SK-N-SH (cell line): ENCODE results near the gene TRUB2.

Experiments used
- RAD21 ChIP-seq: IDR thresholded peaks from 2 replicates; pipeline ENCODE4 v1.6.1; 2012; ENCODE audit warnings: mild to moderate bottlenecking, low read length
- TF ChIP-seq, protein P1 (sequence below): fragments of 200-600 bp; sonication (generic); IDR thresholded peaks from 2 replicates; pipeline ENCODE4 v1.6.1; 2017; ENCODE audit warnings: antibody characterized with exemption, mild to moderate bottlenecking, moderate library complexity
- TF ChIP-seq, protein P2 (sequence below): IDR thresholded peaks from 2 replicates; pipeline ENCODE4 v1.4.0; 2012; ENCODE audit warnings: low read depth, borderline replicate concordance
- TF ChIP-seq, protein P3 (sequence below): fragments of 150-350 bp; IDR thresholded peaks from 2 replicates; pipeline ENCODE4 v1.6.1; 2016; ENCODE audit warnings: mild to moderate bottlenecking, low read depth, low read length

DNA sequence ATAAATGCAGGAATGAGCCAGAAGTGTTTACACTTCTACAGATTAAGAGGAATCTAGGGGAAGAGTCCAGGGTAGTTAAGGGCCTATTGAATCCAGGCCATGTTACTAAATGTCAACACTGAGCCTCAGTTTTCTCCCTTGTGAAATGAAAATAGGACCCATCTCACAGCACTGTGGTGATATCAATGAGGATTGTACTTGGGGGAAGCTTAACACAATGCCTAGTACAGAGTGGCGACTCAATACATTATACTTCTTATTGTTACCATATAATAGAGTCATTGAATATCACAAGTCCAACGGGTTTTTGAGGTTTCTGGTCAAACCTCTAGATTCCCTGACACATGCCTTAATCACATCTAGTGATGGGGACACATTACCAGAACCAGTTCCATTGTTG lies 4.6 kb downstream of the TRUB2 start:
- TF ChIP-seq, protein P1, sequence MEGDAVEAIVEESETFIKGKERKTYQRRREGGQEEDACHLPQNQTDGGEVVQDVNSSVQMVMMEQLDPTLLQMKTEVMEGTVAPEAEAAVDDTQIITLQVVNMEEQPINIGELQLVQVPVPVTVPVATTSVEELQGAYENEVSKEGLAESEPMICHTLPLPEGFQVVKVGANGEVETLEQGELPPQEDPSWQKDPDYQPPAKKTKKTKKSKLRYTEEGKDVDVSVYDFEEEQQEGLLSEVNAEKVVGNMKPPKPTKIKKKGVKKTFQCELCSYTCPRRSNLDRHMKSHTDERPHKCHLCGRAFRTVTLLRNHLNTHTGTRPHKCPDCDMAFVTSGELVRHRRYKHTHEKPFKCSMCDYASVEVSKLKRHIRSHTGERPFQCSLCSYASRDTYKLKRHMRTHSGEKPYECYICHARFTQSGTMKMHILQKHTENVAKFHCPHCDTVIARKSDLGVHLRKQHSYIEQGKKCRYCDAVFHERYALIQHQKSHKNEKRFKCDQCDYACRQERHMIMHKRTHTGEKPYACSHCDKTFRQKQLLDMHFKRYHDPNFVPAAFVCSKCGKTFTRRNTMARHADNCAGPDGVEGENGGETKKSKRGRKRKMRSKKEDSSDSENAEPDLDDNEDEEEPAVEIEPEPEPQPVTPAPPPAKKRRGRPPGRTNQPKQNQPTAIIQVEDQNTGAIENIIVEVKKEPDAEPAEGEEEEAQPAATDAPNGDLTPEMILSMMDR = no peak
- TF ChIP-seq RAD21 = no peak
- TF ChIP-seq, protein P2, sequence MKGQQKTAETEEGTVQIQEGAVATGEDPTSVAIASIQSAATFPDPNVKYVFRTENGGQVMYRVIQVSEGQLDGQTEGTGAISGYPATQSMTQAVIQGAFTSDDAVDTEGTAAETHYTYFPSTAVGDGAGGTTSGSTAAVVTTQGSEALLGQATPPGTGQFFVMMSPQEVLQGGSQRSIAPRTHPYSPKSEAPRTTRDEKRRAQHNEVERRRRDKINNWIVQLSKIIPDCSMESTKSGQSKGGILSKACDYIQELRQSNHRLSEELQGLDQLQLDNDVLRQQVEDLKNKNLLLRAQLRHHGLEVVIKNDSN = no peak
- TF ChIP-seq, protein P3, sequence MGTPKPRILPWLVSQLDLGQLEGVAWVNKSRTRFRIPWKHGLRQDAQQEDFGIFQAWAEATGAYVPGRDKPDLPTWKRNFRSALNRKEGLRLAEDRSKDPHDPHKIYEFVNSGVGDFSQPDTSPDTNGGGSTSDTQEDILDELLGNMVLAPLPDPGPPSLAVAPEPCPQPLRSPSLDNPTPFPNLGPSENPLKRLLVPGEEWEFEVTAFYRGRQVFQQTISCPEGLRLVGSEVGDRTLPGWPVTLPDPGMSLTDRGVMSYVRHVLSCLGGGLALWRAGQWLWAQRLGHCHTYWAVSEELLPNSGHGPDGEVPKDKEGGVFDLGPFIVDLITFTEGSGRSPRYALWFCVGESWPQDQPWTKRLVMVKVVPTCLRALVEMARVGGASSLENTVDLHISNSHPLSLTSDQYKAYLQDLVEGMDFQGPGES = no peak
